DMS153 (cell line): Measurements from ENCODE around the gene ZDHHC24.

Experiments used
- DNase-seq: peaks from one replicate; lab custom pipeline; 2025; lab: John Stamatoyannopoulos, UW

Gene ZDHHC24

GRCh38 chr11:66471142-66471541 lies 74.7 kb downstream of the ZDHHC24 start:
- no peak for DNase-seq
